HepG2 (cell line): ENCODE data around the gene POLDIP3.

ENCODE experiments used
- CTCF ChIP-seq: sonication (generic); formaldehyde crosslinking; IDR thresholded peaks from 2 replicates; pipeline ENCODE4 v1.5.0; 2020; ENCODE audit warnings: mild to moderate bottlenecking, missing genetic modification reagents, moderate library complexity
- ZNF232 ChIP-seq: sonication (generic); formaldehyde crosslinking; IDR thresholded peaks from 2 replicates; pipeline ENCODE4 v1.4.0; 2020; ENCODE audit warnings: missing genetic modification reagents, borderline replicate concordance
- TF ChIP-seq, protein P1 (sequence below): sonication (generic); formaldehyde crosslinking; IDR thresholded peaks from one replicate; pipeline ENCODE4 v1.5.1; 2020; ENCODE audit warnings: mild to moderate bottlenecking, missing genetic modification reagents; ENCODE audit errors: not compliant biosample characterization

DNA sequence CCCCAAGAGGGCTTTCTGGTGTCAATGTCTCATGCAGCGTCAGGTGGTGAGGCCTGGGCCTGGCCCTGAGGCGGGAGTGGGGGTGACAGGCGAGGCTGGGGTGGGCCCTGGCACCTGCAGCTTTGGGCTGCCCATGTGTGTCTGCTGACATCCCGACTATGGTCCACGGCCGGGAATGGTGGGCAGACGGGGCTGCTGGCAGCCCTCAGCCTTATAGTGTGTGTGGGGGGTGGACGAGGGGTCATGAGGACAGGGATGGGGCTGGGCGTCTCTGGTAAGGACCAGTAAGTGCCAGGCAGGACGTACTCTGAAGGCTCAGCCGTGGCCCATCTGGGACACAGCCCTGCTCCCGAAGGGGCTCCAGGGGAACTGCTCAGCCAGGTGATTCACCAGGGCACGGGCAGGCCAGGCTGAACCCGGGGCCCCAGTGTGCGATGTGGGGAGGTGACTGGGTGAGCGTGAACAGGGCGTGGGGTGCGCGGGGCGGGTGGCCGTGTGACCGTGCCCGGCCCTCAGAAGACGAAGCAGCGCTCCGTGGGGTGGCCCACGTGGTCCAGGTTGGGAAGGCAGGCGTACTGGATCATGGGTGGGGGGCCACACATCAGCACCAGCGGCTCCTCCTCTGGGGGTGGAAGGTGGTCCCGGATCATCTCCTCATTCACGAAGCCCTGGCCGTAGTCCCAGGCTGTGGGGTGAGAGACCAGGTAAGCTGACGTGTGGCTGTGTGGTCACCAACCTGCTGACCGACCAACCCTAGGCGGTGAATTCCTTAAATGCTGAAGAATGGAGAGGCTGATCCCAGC lies 4.8 kb upstream of the POLDIP3 start:
- TF ChIP-seq, protein P1, sequence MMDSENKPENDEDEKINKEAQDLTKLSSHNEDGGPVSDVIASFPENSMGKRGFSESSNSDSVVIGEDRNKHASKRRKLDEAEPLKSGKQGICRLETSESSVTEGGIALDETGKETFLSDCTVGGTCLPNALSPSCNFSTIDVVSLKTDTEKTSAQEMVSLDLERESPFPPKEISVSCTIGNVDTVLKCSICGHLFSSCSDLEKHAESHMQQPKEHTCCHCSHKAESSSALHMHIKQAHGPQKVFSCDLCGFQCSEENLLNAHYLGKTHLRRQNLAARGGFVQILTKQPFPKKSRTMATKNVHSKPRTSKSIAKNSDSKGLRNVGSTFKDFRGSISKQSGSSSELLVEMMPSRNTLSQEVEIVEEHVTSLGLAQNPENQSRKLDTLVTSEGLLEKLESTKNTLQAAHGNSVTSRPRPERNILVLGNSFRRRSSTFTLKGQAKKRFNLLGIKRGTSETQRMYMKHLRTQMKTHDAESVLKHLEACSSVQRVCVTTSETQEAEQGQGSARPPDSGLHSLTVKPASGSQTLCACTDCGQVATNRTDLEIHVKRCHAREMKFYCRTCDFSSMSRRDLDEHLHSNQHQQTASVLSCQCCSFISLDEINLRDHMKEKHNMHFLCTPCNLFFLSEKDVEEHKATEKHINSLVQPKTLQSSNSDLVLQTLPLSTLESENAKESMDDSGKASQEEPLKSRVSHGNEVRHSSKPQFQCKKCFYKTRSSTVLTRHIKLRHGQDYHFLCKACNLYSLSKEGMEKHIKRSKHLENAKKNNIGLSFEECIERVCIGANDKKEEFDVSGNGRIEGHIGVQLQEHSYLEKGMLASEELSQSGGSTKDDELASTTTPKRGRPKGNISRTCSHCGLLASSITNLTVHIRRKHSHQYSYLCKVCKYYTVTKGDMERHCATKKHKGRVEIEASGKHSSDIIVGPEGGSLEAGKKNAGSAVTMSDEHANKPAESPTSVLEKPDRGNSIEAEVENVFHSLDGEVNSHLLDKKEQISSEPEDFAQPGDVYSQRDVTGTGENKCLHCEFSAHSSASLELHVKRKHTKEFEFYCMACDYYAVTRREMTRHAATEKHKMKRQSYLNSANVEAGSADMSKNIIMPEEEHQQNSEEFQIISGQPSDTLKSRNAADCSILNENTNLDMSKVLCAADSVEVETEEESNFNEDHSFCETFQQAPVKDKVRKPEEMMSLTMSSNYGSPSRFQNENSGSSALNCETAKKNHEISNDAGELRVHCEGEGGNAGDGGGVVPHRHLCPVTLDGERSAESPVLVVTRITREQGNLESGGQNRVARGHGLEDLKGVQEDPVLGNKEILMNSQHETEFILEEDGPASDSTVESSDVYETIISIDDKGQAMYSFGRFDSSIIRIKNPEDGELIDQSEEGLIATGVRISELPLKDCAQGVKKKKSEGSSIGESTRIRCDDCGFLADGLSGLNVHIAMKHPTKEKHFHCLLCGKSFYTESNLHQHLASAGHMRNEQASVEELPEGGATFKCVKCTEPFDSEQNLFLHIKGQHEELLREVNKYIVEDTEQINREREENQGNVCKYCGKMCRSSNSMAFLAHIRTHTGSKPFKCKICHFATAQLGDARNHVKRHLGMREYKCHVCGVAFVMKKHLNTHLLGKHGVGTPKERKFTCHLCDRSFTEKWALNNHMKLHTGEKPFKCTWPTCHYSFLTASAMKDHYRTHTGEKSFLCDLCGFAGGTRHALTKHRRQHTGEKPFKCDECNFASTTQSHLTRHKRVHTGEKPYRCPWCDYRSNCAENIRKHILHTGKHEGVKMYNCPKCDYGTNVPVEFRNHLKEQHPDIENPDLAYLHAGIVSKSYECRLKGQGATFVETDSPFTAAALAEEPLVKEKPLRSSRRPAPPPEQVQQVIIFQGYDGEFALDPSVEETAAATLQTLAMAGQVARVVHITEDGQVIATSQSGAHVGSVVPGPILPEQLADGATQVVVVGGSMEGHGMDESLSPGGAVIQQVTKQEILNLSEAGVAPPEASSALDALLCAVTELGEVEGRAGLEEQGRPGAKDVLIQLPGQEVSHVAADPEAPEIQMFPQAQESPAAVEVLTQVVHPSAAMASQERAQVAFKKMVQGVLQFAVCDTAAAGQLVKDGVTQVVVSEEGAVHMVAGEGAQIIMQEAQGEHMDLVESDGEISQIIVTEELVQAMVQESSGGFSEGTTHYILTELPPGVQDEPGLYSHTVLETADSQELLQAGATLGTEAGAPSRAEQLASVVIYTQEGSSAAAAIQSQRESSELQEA: no peak
- peak; percentile 15; the same call in 1 of the 2 replicates for TF ChIP-seq CTCF
- TF ChIP-seq ZNF232 (CRISPR knock-in tag): no peak
